GM19193 (cell line): ENCODE measurements around the gene KCNAB3.

Experiments used
- POLR2A ChIP-seq: IDR thresholded peaks from 4 replicates; pipeline ENCODE4 v1.6.1; 2011; ENCODE audit not compliant: insufficient read depth, insufficient read length; ENCODE audit errors: extremely low read depth

Gene KCNAB3

DNA sequence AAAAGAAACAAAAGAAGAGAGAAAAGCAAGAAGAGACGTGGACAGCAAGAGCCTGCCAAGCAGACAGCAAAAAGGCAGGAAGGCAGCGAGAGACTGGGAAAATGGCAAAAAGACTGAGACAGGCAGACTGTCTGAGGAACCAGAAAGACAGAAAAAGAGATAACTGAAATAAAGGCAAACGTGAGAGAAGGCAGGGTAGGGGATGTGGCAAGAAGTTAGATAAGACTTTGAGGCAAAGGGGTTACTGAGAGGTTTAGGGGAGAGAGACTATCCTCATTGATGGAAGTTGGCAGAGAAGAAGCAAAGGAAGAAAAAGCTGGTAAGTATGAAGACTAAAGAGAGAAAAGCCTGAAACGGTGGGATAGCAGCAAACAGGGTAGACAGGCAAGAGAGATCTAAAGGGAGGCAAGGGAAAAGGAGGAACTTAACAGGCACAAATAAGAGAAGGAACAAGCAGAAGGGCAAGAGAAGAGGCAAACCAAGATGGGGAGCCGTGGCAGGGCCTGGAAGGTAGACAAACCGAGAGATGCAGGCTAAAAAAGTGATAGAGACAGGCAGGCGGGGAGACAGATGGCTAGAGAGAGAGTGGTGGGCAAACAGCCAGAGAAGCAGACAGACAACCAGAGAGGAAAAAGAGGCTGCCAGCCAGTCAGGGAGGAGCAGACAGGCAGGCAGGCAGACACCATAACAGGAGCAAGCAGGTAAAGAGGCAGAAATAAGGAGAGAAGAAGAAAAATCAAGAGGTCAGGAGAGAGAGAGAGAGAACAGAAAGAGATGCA is 48.2 kb downstream of the KCNAB3 start:
- TF ChIP-seq POLR2A = no peak

- TF ChIP-seq POLR2A = no peak
Measured at GRCh38 chr17:7880076-7880868, 49.4 kb downstream of the KCNAB3 start.

GRCh38 chr17:7878234-7878633 is 51.4 kb downstream of the KCNAB3 start:
- no peak for TF ChIP-seq POLR2A

GRCh38 chr17:7875804-7876370 is 53.8 kb downstream of the KCNAB3 start:
- TF ChIP-seq POLR2A = no peak

DNA sequence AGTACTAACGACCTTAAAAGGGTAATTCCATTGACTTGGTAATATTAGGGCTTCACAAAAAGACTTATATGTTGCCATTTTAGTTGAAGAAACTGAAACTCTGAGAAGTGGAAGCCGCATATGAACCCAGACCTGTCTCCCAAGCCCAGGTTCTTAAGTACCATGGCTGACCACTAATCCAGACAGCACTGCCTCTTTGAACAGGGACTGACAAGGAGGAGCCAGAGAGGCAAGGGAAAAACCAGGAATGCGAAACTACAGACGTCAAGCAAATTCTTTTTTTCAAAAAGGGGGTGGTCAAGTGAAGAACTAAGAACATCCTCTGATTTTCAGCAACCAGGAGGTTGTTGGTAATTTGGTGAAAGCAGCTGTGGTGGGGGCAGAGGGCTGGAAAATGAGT is 56.6 kb downstream of the KCNAB3 start:
- no peak for TF ChIP-seq POLR2A
